Activated naive CD8-positive, alpha-beta T cell treated with anti-CD3 and anti-CD28 coated beads, Interleukin-2, amount 50 U/mL, for 16 hours (primary cell): Measurements from ENCODE around the gene SLC25A20.
A peak's percentile ranks its signal among the peaks of the same experiment; 100 is the strongest.

Experiments
- DNase-seq: peaks from one replicate; pipeline ENCODE4 v3.0.0-alpha.2; 2020; ENCODE audit warnings: low read depth, low spot score

The SLC25A20 gene

DNA sequence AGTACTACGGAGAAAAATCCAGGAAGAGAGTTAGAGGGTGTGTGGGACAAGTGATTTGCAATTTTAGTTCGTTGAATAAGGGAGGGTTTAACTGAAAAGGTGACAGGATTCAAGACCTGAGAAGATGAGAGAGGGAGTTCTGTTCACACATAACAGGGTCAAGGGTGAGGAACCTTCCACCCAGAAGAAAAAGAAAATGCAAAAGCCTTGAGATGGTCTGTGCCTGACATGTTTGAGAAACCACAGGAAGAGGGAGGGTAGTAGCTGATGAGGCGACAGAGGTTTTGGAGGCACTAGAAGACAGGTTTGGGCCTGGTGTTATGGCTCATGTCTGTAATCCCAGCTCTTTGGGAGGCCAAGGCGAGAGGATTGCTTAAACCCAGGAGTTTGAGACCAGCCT is 591 bp upstream of the SLC25A20 start:
- DNase-seq: no peak

DNA sequence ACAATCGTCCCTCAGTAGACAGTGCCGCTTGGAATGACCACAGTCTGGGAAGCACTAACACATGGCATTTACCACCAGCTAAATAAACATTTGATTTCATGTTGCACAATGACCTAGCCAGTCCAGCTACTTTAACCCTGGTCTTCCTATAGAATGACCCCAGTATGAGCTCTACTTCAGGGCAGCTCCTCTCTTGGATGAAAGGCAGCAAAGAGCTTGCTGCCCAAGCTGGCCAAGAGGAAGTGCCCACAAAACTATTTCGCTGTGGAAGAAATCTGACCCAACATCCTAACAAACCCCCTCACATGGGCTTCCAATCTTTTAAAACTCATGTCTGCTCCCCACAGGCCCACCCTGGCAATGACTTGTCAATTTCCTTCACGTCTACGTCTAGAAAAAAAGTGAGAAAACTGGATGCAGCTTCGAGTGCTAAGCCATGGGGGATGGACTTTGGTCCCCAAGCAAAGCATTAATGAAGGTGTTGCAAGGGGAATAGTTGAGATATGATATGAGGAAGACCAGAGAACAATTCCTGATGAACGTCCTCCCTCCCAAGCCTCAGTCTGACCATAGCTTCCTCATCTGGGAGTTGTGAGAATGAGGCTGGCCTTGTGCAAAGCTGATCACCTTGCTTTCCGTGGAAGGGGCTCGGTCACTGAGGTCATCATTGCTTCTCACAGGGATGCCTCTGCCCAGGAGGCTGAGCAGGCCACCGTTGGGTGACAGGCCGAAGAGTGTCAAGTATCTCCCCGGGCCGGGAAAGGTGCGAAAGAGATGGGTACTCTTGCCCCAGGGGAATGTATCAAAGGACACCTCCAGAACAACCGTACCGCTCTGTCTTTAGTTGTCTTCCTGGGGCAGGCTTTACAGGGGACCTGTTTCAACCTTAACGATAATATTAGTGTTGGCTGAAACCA is 964 bp downstream of the SLC25A20 start:
- DNase-seq: no peak

DNA sequence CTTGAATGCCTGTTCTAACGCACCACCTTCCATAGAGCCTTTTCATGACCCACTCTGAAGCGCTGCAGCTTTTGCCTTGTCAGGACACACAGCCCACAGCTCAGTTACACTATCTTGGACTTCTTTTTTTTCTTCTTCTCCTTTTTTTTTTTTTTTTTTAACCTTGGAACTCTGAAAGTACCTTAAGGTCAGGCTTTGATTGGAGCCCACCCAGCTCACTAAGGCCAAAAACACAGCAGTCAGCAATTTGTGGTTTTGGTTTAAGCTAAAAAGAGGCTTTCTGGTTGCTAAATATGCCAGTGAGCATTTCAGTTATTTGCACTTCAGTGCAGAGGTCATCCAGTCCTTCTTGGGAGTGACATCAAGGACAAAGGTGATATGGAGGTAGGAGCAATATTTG is 1.7 kb downstream of the SLC25A20 start:
- DNase-seq: no peak

DNA sequence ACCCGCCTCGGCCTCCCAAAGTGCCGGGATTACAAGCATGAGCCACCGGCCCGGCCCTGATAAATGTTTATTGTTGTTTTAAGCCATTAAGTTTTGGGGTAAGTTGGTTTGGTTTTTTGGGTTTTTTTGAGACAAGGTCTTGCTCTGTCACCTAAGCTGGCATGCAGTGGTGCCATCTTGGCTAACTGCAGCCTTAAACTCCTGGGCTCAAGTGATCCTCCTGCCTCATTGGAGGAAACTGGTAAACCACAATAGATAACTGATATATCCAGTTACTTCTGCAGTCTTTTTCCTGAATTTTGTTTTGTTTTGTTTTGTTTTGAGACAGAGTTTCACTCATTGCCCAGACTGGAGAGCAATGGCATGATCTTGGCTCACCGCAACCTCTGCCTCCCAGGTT is 4.2 kb downstream of the SLC25A20 start:
- no peak for DNase-seq

DNA sequence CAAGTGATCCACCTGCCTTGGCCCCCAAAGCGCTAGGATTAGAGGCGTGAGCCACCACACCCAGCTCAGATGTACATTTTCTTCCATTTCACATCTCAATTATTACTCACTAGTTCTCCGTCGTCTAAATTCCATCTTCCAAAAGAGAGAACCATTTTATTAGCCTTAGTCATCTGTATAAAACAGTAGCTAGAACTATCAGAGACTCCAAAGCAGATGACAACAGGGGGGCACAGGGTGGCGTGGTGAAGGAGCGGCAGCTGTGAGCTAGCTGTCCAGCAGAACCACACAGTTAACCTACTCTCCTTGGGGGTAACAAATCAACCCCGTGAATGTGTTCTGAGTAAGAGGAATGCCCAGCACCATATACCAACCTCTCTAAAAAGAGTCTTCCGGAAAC is 7.1 kb downstream of the SLC25A20 start:
- no peak for DNase-seq

DNA sequence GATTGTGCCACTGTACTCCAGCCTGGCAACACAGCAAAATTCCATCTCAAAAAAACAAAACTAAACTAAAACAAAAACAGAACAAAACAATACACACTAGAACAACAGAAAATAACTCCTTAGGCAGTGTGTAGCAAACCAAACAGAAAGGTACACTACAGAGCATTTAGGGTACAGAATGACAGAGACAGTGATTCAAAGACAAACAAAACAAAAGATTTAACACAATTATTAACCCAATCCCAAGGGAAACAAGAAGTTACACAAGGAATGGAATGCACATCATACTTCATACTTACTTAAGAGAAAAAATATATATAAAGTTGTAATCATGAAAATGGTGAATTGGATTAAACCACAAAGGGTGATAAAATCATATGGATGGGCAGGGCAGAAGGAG is 12.9 kb downstream of the SLC25A20 start:
- no peak for DNase-seq

DNA sequence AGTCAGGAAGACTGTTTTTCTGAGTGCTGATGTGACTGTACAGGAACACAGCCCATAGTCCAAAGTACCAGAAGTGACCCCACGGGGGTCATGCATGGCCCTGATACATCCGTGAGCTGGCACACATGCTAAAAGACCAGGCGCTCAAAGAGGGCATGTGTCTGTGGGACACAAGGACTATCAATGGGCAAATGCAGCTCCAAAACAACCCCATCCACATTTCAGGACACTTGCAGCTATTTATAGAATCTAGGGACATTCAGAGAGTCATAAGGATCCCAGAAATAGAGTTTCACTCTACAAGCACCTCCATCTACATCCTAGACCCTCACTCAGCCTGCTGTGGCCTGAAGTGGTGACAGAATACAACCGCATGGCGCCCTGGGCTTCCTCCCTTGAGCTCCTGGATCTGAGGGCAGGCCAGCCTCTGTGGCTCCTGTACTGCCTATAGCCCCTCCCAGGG is 17.0 kb downstream of the SLC25A20 start:
- no peak for DNase-seq

DNA sequence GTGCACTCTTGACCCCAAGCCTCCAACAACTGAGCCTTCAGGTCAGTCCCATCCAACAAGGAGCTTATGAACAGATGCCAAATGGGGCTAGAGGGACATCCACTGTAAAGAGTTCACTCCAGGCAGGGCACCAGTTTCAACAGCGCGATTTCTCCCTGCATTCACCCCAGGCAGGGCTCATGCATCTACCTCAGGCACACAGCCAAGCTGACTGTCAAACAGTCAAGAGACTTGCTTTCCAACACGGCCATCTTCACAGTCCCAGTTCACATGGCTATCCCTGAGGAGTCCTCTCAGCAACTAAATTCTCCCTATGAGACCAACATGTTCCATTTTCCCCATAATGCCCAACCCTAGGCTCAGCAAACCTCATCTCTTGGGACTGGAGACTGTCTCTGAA is 17.7 kb downstream of the SLC25A20 start:
- DNase-seq: no peak

DNA sequence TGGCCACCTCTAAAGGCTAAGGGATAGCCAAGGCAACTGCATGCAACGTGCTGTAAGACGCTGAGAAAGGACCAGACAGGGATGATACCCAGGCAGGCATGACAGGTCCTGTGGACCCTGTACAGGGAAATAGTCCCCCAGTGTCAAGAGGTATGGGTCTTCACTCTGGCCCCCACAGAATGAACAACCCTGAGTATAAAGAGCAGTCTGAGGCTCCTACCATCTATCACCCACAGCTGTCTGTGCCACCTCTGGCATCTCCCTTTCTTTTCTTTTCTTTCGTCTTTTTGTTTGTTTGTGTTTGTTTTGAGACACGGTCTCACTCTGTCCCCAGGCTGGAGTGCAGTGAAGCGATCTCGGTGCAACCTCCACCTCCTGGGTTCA is 18.7 kb downstream of the SLC25A20 start:
- DNase-seq: no peak

DNA sequence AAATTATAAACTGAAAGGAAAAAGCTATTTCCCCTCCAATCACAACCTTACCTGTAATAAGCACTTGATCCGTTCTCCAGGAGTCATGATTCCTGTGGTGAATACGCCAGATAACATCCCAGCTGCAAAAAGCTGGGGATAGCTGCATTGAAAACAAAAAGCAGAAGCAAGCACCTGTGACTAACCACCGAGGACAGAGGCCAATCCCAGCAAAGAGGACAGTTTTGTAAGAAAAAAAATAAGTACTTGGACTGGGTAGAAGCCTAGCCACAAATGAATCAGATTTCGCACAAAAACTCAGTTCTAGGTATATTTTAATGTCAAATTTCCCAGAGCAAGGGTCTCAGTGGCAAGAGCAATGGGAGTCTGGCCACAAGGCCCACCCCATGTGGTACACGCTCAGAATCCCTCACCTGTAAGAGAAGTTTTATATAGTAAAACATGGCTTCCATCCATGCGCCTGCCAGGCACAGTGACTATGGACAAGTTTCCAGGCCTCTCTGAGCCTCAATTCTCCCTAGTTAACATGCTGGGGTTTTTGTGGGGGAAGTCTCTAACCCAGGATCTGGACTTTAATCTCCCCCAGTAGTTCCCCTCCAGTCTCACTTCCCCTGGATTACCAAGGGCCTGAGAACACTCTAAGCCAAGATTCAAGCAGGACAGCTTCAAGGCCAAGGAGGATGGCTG is 19.2 kb downstream of the SLC25A20 start:
- no peak for DNase-seq

DNA sequence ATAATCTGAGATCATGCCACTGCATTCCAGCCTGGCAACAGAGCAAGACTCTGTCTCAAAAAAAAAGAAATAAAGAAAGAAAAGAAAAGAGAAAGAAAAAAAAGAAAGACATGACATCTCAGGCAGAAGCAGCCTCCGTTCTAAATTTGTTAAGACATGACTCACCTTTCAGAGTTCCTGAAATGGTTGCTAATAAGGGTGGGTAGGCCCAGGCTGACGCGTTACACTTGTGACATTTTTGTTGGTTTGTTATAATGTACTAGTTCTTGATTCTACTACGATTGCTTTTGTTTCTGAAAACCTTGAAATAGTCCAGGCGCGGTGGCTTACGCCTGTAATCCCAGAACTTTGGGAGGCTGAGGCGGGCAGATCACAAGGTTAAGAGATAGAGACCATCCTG is 21.0 kb downstream of the SLC25A20 start:
- DNase-seq: no peak

DNA sequence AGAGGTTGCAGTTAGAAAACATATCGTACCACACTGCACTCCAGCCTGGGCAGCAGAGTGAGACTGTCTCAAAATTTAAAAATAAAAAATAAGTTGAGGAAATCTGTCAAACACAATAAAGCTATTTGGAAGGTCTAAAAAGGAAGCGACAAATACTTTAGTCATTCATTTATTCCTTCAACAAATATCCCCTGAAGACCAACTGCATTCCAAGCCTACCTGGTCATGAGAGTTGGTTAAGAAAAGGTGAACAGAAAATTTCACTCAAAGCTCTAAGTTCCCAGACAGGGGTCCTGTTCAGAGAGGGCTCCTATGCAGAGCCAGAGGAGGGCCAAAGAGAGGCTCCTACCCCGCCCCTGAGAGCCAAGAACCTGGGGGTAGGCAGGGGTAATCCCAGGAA is 35.6 kb downstream of the SLC25A20 start:
- no peak for DNase-seq

DNA sequence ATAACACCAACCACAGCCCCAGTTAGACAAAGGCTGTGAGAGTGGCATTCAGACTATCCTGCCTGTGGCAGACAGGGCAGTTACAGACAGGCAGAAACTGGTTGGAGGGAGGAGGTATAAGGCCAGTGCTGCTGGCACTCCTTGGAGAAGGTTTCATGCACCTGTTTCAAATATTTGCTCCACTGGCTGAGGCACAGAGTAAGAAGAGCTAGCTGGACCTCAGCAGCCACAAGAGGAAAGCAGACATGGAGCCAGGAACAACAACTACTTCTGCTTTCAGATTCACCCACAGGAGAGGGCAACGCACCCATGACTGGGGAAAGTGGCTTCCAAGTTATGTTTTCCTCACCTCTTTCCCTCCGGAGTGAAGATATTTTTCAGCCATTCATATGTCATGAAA is 39.5 kb downstream of the SLC25A20 start:
- DNase-seq: no peak

DNA sequence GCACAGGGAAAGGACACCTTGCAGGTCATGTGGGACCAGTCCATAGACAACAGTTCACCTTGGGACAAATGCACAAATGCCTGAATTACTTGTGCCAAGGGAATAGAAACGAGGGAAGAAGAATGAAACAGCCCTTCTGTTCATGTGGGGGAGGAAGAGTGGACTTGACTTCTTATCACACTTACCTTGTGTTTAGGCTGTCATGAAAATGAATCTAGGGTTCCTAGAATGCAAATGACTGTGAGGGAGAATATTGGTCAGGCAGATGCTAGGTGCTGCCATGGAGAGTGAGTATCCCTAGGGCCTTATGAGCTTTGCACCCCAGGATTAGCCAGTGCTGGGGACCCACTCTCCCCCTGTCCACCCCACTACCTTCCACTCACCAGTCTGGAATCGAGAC is 40.0 kb downstream of the SLC25A20 start:
- no peak for DNase-seq

DNA sequence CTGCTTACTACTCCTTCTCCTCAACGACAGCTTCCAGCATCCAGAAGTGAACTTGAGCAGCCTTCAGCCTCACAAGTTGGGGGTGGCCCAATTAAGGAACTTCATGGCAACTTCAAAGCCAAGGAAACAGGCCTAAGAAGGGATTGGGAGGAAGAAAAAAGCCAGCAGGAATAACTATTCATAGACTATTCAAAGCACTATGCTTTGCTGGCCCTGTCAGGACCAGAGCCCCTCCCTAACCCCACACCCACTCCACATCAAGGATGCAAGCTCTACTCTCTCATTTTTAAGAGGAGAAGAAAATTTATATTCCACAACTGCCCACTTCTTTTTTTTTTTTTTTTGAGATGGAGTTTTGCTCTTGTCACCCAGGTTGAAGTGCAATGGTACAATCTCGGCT is 41.0 kb downstream of the SLC25A20 start:
- DNase-seq: no peak

DNA sequence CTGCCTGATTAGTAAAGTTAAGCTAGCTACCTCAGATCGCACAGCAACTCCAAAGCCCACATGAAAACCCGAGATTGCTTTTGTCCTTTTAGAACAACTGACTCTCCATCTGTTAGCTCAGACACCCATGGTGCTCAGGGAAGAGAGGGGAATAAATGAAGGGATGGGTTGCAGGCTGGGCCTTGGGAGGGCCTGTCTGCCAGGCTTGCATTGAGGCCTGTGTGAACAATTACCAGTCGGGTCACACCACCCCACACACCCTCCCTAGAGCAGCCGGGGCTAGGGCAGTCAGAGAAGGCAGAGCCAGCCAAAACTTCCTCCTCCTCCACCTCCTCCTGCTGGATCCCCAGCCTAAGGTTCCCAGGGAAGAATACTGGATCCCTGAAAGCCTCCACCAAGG is 42.2 kb downstream of the SLC25A20 start:
- DNase-seq: no peak

DNA sequence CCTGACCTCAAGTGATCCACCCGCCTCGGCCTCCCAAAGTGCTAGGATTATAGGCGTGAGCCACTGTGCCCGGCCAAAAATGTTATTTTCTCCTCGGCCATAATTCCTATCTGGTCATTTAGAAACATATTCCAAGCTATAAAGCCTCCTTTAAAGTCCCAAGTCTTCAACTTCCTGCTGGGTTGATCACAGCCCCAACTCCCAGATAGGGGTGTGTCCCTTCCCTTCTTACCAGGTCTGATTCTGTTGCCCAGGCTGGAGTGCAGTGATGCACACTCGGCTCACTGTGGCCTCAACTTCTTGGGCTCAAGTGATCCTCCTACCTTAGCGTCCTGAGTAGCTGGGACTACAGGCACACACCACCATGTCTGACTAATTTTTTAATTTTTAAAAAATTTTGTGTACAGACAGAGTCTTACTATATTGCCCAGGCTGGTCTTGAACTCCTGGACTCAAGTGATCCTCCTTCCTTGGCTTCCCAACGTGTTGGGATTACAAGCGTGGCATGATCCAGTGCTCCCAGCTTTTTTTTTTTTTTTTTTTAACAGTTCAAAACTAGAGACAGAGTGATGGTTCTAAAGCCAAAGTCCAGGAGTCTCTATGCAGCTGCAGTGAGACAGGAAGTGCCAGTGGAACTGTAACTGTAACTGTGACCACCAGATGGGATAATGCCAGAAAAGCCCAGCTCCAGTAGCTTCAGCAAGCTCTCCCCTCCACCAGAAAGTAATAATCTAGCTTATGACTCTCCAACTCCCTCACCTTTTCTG is 42.8 kb downstream of the SLC25A20 start:
- DNase-seq: no peak

DNA sequence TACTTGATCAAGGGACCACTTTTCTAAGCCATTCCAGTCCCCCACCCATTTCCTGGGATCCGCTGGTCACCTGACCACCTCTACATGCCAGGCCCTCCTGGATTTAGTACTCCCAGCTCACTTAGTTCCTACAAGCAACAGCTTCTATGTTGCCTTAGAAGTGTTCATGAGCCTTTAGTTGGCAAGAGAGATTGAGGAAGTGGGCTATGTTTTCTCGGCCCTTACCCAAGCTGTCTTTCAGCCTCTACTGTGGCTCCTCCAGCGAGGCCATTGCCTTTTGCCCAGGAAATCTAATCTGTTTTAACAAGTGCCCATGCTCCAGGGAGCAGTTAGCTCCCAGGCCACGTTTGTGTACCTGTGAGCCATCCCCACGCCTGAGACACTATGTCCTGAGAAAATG is 46.5 kb downstream of the SLC25A20 start:
- DNase-seq: no peak

DNA sequence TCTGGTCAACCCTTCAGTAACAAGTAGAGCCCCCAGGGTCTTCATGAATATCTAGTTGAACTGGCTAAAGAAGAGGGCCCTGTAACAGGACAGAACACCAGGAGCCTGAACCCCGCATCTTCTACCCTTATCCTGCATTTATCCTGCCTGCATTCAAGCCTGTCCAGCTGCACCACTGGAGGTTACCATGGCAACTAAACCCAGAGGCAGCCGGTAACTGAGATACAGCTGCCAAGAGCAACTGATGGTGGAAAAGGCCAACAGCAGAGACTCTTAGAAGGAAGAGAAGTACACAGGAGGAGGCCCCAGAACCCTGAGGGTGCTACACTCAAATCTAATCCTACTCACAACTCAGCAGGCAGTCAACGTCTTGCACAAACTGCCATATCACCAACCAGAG is 47.3 kb downstream of the SLC25A20 start:
- DNase-seq: no peak

DNA sequence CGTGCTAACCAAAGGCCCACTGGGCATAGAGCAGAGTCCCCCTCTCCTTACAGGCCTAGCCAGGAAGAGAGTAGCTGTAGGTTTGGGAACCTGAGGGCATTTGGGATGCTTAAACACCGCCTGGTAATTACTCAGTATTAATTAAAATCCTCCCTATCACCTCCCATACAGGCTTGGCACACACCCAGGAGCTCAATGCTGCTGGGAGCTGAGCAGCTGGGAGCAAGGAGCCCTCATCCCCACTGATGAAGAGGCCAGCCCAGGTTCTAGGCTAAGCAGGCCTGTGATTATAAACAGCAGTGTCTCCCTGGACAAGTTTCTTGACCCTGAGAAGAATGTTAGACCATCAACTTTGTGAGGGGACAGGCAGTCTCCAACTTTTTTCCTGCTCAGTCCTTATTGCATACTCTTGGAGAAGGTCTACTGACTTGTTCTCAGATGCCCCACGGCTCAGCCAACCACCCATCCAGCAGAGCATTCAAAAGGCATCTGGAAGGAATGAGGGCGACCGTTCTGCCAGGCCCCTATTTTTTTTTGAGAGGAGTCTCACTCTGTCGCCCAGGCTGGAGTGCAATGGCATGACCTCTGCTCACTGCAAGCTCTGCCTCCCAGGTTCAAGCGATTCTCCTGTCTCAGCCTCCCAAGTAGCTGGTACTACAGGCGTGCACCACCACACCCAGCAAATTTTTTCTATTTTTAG is 49.7 kb downstream of the SLC25A20 start:
- DNase-seq: no peak

DNA sequence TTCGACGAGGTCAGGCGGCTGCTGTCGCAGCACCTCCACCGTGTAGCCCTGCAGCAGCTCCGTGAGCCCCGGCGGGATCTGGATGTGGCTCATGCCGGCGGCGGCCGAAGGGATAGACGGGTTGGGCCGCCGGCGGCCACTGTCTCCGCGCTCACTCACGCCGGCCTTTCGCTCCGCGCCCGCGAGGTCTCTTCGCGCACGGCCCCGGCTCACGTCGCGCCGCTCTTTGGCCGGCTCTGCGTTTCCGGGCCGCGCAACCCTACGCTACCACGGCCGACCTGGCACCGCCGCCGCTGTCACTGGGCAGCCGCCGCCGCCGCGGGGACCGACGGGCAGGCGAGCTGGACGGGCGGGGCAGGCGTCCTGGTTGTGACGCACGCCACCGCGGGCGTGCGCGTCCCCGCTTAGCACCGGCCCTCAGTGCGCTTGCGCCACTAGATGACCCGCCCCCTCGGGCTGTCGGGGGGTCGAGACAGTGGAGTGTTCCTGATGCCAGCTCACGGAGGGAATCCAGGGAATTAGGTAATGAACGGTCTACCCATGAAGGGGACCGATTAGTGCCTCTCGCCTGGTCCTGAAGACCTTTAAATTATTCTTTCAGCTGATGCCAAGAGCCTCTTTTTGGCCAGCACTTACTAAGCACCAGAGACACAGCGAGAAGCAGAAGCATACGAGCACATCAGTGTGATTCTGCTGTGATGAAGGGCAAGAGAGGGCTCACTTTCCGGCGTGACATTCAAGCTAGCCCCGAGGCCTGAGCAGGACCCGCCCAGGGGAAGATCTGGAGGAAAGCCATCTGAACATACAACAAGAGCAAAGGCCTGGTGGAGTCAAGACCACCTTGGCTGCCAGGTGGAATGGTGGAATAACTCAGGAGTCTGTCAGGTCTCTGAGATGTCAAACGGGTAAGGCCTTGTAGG is 50.9 kb downstream of the SLC25A20 start, which contains the start of gene PRKAR2A:
PRKAR2A (minus strand) TSS at position 371 of the 920 bp plus-strand sequence; CDS start at position 93, 278 bp downstream.
- peak; percentile 57 for DNase-seq
